Tibial nerve (tissue), 3 donors: ENCODE data around the gene POU3F1.

ENCODE experiments used
- CTCF ChIP-seq, 5 experiments: fragments of 200-600 bp in 3 of 5; fragments of 450-650 bp in 2 of 5; sonication (generic) in 3 of 5; IDR thresholded peaks; one replicate each; pipeline ENCODE4 v1.5.1; 2016 to 2019; ENCODE audit warnings: antibody characterized with exemption in 5 of 5, mild to moderate bottlenecking in 3 of 5, moderate library complexity in 2 of 5
- POLR2A ChIP-seq, 2 donors: fragments of 450-650 bp; IDR thresholded peaks; one replicate each; pipeline ENCODE4 v1.6.1; 2017; ENCODE audit warnings: antibody characterized with exemption in 2 of 2, mild to moderate bottlenecking in 2 of 2, moderate library complexity in 2 of 2

GRCh38 chr1:38014171-38014570 lies 32.4 kb downstream of the POU3F1 start:
- TF ChIP-seq CTCF (IDR thresholded peaks at IDR 0.05) (no peak), POLR2A (IDR thresholded peaks at IDR 0.05) (no peak)
